GM21390 (cell line): ENCODE data around the gene AOPEP.
A peak's percentile ranks its signal among the peaks of the same experiment; 100 is the strongest.

Experiments used
- ATAC-seq: cut with Tn5 transposase; IDR thresholded peaks from one replicate; pipeline ENCODE4 v1.9.1; 2021; ENCODE audit not compliant: unreplicated experiment

Gene AOPEP

DNA sequence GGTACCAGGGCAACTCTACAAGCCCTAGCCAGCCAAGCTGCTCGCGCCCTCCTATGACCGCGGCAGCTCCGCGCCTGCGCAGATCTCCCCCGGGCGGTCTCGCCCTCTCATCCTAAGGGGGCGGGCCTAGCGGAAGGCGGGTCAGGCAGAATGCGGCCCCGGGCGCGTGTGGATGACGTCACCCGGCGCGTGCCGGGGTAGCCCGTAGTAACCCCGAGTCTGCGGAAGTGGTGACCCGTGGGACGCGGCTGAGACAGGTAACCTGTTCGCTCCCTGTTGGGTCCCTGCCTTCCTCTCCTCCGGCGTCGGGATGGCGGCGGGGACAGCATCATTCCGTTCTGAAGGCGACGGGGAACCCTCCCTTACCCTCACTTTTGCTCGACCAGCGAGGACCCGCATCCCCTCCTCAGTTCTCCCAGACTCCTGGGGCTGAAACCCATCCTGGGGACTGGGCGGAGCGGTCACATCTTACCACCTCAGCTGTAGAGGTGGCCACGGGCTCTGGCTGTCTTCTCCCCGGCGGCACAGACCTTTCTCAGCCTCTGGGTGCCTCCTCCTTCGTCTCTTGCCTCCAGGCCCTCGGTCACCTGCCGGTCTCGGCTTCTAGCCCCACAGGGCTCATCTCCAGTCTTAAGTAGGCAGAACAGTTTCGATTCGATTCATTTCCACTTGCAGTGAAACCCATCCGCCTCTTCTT is at the start of gene AOPEP:
AOPEP (plus strand) TSS at position 205 of the 697 bp plus-strand sequence. CDS start 33,085 bp downstream, outside the sequence.
- ATAC-seq = peak; percentile 97

DNA sequence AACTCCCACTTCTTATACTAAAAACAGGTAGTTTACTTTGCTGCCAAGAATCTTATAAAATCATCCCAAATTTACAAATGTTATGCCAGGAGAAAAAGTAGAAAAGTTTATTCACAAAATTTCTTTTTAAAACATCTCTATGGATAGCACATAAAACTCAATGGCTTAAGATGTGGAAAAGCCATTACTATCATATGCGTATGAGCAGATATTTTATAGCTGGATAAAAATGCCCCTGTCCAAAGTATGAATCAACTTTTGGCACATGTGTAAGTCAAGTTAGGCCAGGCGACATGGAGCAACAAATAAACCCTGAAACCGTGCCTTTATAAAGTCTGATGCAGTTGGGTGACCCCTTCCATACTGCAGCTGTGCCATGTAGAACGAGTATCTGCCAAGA is 48.6 kb upstream of the AOPEP start:
- ATAC-seq = no peak

GRCh38 chr9:94679587-94679986 is 46.9 kb upstream of the AOPEP start:
- ATAC-seq = no peak

- ATAC-seq = no peak
Measured at GRCh38 chr9:94680020-94680419, 46.5 kb upstream of the AOPEP start.

DNA sequence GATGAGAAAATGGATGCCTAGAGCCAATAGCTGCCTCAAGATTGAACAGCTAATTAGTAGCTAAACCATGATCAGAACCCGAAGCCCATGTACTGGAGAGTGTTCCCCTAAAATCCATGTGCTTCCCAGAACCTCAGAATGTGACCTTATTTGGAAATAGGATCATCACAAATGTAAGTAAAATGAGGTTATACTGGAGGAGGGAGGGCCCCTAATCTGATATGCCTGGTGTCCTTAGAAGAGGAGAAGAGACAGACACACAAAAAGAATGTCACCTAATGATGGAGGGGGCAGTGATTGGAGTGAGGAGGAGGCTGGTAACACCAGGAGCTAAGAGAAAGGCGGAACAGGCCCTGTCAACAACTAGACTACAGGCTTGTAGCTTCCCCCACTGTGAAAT is 45.9 kb upstream of the AOPEP start:
- no peak for ATAC-seq

DNA sequence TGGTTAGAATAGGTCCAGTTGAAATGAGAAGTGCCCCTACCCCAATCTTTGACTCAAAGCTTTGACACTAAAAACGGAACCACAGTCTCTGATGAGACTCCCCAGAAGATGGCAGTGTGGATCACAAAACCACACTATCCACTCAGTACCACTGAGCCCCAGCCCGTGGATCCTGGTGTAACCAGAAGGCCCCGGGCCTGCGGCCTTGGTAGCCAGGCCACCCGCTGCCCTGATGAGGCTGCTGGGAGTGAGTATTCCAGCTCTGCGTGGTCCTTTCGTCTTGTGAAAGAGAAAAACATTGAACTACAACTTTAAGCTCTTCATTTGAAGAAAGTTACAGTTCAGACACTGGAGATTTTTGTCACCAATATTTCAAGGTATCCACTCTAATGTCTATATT is 45.0 kb upstream of the AOPEP start:
- ATAC-seq = peak; percentile 48

- ATAC-seq = no peak
Measured at GRCh38 chr9:94685359-94685758, 41.1 kb upstream of the AOPEP start.

DNA sequence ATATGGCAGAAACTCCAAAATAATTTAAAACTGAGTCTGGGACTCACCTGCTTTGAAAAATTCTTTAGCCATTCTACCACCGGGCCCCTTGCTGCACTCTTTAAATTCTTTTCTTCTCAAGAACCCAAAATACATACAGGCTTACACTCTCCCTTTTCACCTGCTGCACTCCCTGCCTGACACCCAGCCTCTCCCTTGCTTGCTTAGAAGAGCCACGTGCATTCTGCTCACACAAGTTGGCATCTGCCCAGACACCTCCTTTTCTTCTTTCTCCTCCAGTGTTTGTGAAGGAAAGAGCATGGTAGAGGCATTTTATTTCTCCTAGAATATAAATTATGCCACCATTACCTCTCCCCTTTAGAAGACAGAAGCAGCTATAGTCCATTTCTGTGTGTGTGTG is 39.0 kb upstream of the AOPEP start:
- no peak for ATAC-seq

- no peak for ATAC-seq
Measured at GRCh38 chr9:94690344-94690743, 36.2 kb upstream of the AOPEP start.

DNA sequence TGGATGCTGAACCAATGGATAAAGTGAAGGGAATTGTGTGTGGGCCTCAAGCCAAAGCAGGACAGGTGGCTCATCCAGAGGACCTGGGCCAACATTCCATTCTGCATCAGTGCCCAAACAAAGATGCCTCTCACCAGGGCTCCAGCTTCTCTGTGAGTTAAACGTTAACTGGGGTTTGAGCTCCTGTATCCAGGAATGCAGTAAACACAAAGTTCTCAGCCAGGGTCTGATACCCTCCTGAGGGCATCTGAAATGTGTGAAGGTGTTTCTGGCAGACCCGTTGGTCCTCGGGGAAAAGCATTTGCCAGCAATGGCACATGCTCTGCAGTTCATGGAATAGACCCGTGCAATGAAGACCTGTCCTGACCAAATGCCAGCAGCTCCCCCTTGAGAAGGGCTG is 33.9 kb upstream of the AOPEP start:
- ATAC-seq = no peak

DNA sequence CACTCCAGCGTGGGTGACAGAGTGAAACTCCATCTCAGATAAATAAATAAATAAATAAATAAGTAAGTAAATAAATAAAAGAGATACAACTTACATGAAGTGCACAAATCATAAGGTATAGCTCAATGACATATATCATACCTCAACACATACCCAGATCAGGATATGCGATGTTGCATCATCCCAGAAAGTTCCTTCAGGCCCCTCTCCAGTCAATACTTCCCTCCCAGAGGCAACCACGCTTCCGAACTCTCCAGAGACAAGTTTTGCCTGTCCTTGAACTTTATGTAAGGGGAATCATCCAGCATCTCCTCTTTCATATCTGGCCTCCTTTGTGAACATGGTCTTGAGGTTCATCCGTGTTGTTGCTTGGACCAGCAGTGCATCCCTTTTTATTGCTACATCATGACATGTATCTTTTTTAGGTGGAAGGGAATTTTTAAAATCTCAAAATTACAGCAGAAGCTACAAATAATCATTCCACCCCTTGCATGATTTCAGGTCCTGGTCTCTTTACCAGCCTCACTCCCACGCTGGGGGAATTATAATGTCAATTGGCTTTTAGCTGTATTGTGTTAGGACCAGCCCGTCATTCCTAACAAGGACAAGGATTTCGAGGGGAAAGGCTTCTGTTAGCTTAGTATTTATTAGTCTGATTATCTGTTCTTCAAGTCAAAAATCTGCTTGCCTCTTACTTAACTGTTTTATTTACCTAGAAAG is 32.9 kb upstream of the AOPEP start:
- ATAC-seq = no peak

GRCh38 chr9:94696545-94696944 is 30.0 kb upstream of the AOPEP start:
- no peak for ATAC-seq

DNA sequence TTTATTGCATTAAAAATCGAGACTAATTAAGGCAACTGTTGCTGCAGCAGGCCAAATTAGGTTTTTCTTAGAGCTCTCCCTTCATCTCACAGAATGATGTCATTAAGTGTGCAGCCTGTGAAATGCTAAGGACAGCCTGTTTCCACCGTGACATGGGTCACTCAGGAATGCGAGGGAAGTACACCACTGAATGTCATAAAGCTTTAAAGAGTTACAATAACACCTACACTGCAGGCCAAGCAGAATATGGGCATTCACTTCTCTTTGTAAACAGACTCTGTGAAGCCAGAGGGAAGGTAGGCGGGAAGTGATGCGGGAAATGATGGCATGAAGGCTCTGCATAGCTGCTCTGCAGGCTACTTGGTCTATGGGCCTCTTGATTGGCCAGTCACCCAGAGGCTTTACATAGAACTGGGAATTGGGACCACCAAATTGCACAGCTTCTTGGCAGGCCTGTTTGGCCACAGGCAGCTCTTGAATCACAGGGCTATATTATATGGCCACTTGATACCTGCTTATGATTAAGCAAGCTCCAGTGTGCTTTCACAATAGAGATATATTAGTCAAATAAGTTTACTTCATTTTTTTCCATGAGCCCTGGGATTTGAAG is 28.4 kb upstream of the AOPEP start:
- ATAC-seq = no peak

DNA sequence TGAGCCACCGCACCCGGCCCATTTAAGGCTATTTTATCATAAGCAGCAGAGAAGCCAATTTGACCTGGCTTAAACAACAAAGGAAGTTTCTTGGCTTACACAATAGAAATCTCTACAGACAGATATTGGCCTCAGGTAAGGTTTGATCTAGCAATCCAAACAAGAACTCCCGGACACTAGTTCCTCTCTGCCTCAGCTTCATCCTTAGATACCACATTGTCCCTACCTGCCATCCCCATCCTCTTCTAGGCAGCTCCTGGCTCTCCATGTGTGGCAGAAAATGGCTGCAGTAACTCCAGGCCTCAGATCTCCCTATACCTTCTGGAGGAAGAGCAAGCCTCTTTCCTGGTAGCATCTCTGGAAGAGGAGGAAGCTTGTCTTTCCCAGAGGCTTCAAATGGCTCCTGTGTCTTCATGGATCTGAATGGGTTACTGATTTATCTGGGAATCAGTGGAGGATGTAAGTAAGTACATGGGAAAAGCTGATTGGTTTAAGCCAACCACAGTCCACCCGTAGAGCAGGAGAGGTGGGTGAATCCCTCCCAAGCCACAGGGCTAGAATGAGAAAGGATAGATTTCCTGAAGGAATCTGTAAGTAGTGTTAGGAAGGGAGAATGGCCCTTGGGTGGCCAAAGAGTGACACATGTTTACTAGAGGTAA is 26.7 kb upstream of the AOPEP start:
- ATAC-seq = no peak

DNA sequence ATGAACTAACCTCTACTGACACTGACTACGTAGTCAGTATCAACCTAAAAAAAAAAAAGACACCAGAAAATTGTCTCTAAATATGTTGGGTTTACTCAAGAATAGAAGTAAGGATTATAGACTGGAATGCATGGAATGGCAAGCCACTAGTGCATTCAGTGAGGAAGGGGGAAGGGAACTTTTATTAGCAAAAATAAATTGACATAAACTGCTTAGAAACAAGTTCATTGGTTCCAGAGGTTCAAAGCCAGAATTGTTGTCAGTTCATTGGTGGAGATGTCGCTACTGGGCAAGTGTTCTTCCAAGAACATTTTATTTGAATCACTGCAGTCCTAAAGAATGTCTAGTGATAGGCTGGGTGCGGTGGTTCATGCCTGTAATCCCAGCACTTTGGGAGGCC is 26.1 kb upstream of the AOPEP start:
- no peak for ATAC-seq

DNA sequence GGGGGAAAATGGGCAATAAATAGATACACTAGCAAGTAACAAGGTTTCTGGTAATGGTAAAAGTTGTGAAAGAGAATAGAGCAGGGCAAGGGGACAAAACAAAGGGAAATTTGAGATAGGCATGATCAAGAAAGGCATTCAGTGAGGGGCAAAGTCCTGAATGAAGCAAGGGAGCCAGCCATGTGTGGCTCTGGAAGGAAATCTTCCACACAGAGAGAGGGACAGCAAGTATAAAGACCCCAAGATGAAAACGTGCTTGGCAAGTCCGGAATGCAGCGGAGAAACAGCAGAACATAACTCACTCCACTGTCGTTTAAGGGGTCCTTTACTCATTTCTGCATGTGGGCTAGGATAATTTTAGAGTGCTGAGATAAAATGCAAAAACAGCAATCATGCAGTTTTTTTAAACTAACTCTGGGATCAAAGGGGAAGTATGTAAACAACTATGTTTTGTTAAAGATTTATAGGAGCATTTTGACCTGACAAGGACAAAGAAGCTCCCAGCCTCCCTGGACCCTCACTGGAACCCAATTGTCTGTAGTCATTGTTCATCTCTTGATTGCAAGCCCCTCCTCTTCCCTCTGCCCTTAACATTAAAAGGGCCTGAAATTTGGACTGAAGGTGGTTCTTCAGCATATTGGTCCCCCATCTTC is 22.9 kb upstream of the AOPEP start:
- no peak for ATAC-seq

GRCh38 chr9:94705162-94705702 is 21.3 kb upstream of the AOPEP start:
- no peak for ATAC-seq

DNA sequence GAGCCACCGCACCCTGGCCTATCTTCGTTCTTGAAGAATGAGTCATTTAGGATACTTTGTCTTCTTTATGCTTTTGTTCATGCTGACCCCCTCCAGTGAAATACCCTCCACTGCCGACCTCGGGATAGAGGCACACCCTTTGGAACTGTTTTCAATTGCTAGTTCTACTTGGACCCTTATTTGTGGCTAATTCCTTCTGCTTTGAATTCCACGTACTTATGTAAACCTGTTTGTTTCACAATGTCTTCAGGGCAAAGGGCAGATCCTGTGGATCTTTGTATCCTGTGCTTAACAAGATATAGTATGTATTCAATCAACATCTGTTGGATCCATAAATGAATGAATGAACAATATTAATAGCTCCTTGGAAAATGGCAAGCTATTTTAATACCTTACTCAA is 19.6 kb upstream of the AOPEP start:
- no peak for ATAC-seq

DNA sequence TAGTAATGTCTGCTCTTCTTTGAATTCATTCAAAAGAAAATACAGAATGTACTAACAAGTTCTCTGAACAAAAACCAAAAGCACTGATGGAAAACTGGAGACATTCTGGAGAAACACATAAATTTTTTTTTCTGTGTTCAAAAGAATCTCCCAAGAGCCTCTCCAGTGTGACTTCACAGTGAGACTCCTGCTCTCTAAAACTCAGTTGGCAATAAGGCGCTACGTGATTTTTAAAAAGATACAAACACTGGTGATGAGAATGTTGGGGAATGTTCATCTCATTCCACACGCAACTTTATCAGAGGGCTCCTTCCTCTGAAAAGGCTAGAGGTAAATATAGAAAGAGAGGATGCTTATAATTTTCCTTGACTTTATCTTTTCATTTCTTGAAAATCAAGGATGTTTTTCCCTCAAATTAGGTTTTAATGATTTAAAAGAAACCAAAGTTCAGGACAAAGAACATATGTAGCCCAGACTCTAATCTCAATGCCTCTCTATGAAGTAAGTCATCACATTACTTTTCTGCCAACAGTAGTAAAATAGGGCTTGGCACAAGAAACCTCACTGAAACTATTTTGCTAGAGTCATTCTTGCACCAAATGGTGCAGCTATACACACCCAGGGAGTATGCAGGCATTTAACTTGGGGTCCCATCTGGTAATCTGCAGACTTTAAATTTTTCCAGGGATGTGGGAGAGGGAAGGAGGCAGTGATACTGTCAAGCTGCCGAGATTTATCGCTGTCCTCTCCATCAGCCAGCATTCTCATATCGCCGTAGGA is 12.9 kb upstream of the AOPEP start:
- ATAC-seq = no peak

GRCh38 chr9:94714494-94714893 is 12.0 kb upstream of the AOPEP start:
- no peak for ATAC-seq
